HEK293 (cell line): ENCODE results near the gene RNF31.

Experiments
- HOXD13 ChIP-seq: sonication (generic); formaldehyde crosslinking; IDR thresholded peaks from 2 replicates; pipeline ENCODE4 v1.8.0; 2022; ENCODE audit warnings: missing genetic modification reagents, borderline replicate concordance
- ZBTB6 ChIP-seq: fragments of 450-650 bp; formaldehyde crosslinking; IDR thresholded peaks from 2 replicates; pipeline ENCODE4 v1.5.1; 2017; ENCODE audit warnings: missing biosample characterization, missing genetic modification characterization
- ZEB2 ChIP-seq: fragments of 450-650 bp; formaldehyde crosslinking; IDR thresholded peaks from 2 replicates; pipeline ENCODE4 v1.5.1; 2016; ENCODE audit warnings: missing biosample characterization, missing genetic modification characterization
- ZFP69B ChIP-seq: fragments of 450-650 bp; formaldehyde crosslinking; IDR thresholded peaks from 2 replicates; pipeline ENCODE4 v1.5.1; 2016; ENCODE audit warnings: missing biosample characterization, missing genetic modification characterization
- ZNF114 ChIP-seq: fragments of 450-650 bp; formaldehyde crosslinking; IDR thresholded peaks from 2 replicates; pipeline ENCODE4 v1.5.0; 2017; ENCODE audit warnings: missing biosample characterization, missing genetic modification characterization
- ZNF132 ChIP-seq: fragments of 450-650 bp; formaldehyde crosslinking; IDR thresholded peaks from 2 replicates; pipeline ENCODE4 v1.5.1; 2017; ENCODE audit warnings: missing biosample characterization, missing genetic modification characterization, borderline replicate concordance
- ZNF138 ChIP-seq: fragments of 450-650 bp; formaldehyde crosslinking; IDR thresholded peaks from 2 replicates; pipeline ENCODE4 v1.5.1; 2016; ENCODE audit warnings: missing biosample characterization, missing genetic modification characterization, borderline replicate concordance
- ZNF202 ChIP-seq: fragments of 450-650 bp; formaldehyde crosslinking; IDR thresholded peaks from 2 replicates; pipeline ENCODE4 v1.5.1; 2016; ENCODE audit warnings: missing biosample characterization, missing genetic modification characterization, borderline replicate concordance
- ZNF214 ChIP-seq: fragments of 450-650 bp; formaldehyde crosslinking; IDR thresholded peaks from 2 replicates; pipeline ENCODE4 v1.5.1; 2017; ENCODE audit warnings: missing biosample characterization, mild to moderate bottlenecking, missing genetic modification characterization, borderline replicate concordance
- ZNF26 ChIP-seq: fragments of 450-650 bp; formaldehyde crosslinking; IDR thresholded peaks from 2 replicates; pipeline ENCODE4 v1.5.1; 2016; ENCODE audit warnings: missing biosample characterization, missing genetic modification characterization
- ZNF292 ChIP-seq: fragments of 450-650 bp; formaldehyde crosslinking; IDR thresholded peaks from 2 replicates; pipeline ENCODE4 v1.5.1; 2016; ENCODE audit warnings: low read depth, missing biosample characterization, missing genetic modification characterization, borderline replicate concordance
- ZNF341 ChIP-seq: fragments of 450-650 bp; formaldehyde crosslinking; IDR thresholded peaks from 2 replicates; pipeline ENCODE4; 2016; ENCODE audit warnings: low read depth, missing biosample characterization, missing genetic modification characterization
- ZNF423 ChIP-seq: fragments of 450-650 bp; formaldehyde crosslinking; IDR thresholded peaks from 2 replicates; pipeline ENCODE4 v1.5.1; 2016; ENCODE audit warnings: missing biosample characterization, missing genetic modification characterization
- ZNF600 ChIP-seq: fragments of 450-650 bp; formaldehyde crosslinking; IDR thresholded peaks from 2 replicates; pipeline ENCODE4 v1.5.1; 2016; ENCODE audit warnings: missing biosample characterization, missing genetic modification characterization
- ZNF670 ChIP-seq: fragments of 450-650 bp; formaldehyde crosslinking; IDR thresholded peaks from 2 replicates; pipeline ENCODE4 v1.5.1; 2016; ENCODE audit warnings: missing biosample characterization, missing genetic modification characterization, low read depth
- ZNF785 ChIP-seq: fragments of 450-650 bp; formaldehyde crosslinking; IDR thresholded peaks from 2 replicates; pipeline ENCODE4 v1.5.1; 2016; ENCODE audit warnings: missing biosample characterization, missing genetic modification characterization
- ZSCAN5A ChIP-seq: fragments of 450-650 bp; formaldehyde crosslinking; IDR thresholded peaks from 2 replicates; pipeline ENCODE4 v1.5.1; 2016; ENCODE audit warnings: missing biosample characterization, missing genetic modification characterization
- TF ChIP-seq, protein P1 (sequence below): fragments of 450-650 bp; formaldehyde crosslinking; IDR thresholded peaks from 2 replicates; pipeline ENCODE4 v1.5.1; 2017; ENCODE audit warnings: missing biosample characterization, missing genetic modification characterization
- TF ChIP-seq, protein P2 (sequence below): fragments of 450-650 bp; formaldehyde crosslinking; IDR thresholded peaks from 2 replicates; pipeline ENCODE4 v1.5.1; 2017; ENCODE audit warnings: missing biosample characterization, missing genetic modification characterization
- TF ChIP-seq, protein P3 (sequence below): fragments of 450-650 bp; formaldehyde crosslinking; IDR thresholded peaks from 2 replicates; pipeline ENCODE4 v1.5.1; 2017; ENCODE audit warnings: missing biosample characterization, missing genetic modification characterization
- TF ChIP-seq, protein P4 (sequence below): fragments of 450-650 bp; formaldehyde crosslinking; IDR thresholded peaks from 2 replicates; pipeline ENCODE4 v1.5.1; 2016; ENCODE audit warnings: missing biosample characterization, missing genetic modification characterization, low read depth
- TF ChIP-seq, protein P5 (sequence below): fragments of 450-650 bp; formaldehyde crosslinking; IDR thresholded peaks from 2 replicates; pipeline ENCODE4 v1.5.1; 2016; ENCODE audit warnings: missing biosample characterization, missing genetic modification characterization

RNF31 gene

GRCh38 chr14:24146978-24147760 is at the start of gene RNF31 (continued):
- no peak for TF ChIP-seq ZEB2
- no peak for TF ChIP-seq ZNF114 (tag by site-specific recombination)
- TF ChIP-seq, protein P1, sequence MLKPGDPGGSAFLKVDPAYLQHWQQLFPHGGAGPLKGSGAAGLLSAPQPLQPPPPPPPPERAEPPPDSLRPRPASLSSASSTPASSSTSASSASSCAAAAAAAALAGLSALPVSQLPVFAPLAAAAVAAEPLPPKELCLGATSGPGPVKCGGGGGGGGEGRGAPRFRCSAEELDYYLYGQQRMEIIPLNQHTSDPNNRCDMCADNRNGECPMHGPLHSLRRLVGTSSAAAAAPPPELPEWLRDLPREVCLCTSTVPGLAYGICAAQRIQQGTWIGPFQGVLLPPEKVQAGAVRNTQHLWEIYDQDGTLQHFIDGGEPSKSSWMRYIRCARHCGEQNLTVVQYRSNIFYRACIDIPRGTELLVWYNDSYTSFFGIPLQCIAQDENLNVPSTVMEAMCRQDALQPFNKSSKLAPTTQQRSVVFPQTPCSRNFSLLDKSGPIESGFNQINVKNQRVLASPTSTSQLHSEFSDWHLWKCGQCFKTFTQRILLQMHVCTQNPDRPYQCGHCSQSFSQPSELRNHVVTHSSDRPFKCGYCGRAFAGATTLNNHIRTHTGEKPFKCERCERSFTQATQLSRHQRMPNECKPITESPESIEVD (tag by site-specific recombination), result no peak
- TF ChIP-seq ZNF26 (tag by site-specific recombination), result no peak
- TF ChIP-seq ZNF214 (tag by site-specific recombination), result no peak
- no peak for TF ChIP-seq ZNF202 (tag by site-specific recombination)
- no peak for TF ChIP-seq ZNF600 (tag by site-specific recombination)
- no peak for TF ChIP-seq ZNF785 (tag by site-specific recombination)
- TF ChIP-seq ZNF670, result no peak
- TF ChIP-seq, protein P2, sequence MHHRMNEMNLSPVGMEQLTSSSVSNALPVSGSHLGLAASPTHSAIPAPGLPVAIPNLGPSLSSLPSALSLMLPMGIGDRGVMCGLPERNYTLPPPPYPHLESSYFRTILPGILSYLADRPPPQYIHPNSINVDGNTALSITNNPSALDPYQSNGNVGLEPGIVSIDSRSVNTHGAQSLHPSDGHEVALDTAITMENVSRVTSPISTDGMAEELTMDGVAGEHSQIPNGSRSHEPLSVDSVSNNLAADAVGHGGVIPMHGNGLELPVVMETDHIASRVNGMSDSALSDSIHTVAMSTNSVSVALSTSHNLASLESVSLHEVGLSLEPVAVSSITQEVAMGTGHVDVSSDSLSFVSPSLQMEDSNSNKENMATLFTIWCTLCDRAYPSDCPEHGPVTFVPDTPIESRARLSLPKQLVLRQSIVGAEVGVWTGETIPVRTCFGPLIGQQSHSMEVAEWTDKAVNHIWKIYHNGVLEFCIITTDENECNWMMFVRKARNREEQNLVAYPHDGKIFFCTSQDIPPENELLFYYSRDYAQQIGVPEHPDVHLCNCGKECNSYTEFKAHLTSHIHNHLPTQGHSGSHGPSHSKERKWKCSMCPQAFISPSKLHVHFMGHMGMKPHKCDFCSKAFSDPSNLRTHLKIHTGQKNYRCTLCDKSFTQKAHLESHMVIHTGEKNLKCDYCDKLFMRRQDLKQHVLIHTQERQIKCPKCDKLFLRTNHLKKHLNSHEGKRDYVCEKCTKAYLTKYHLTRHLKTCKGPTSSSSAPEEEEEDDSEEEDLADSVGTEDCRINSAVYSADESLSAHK (tag by site-specific recombination), result no peak
- TF ChIP-seq ZFP69B, result peak; percentile 10; the same call in 1 of the 2 replicates
- TF ChIP-seq, protein P3, sequence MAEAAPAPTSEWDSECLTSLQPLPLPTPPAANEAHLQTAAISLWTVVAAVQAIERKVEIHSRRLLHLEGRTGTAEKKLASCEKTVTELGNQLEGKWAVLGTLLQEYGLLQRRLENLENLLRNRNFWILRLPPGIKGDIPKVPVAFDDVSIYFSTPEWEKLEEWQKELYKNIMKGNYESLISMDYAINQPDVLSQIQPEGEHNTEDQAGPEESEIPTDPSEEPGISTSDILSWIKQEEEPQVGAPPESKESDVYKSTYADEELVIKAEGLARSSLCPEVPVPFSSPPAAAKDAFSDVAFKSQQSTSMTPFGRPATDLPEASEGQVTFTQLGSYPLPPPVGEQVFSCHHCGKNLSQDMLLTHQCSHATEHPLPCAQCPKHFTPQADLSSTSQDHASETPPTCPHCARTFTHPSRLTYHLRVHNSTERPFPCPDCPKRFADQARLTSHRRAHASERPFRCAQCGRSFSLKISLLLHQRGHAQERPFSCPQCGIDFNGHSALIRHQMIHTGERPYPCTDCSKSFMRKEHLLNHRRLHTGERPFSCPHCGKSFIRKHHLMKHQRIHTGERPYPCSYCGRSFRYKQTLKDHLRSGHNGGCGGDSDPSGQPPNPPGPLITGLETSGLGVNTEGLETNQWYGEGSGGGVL (tag by site-specific recombination), result no peak
- no peak for TF ChIP-seq ZNF423 (tag by site-specific recombination)
- TF ChIP-seq, protein P4, sequence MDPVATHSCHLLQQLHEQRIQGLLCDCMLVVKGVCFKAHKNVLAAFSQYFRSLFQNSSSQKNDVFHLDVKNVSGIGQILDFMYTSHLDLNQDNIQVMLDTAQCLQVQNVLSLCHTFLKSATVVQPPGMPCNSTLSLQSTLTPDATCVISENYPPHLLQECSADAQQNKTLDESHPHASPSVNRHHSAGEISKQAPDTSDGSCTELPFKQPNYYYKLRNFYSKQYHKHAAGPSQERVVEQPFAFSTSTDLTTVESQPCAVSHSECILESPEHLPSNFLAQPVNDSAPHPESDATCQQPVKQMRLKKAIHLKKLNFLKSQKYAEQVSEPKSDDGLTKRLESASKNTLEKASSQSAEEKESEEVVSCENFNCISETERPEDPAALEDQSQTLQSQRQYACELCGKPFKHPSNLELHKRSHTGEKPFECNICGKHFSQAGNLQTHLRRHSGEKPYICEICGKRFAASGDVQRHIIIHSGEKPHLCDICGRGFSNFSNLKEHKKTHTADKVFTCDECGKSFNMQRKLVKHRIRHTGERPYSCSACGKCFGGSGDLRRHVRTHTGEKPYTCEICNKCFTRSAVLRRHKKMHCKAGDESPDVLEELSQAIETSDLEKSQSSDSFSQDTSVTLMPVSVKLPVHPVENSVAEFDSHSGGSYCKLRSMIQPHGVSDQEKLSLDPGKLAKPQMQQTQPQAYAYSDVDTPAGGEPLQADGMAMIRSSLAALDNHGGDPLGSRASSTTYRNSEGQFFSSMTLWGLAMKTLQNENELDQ (tag by site-specific recombination), result no peak
- no peak for TF ChIP-seq ZBTB6 (tag by site-specific recombination)
- no peak for TF ChIP-seq ZNF138
- 0 out of 2 replicates have a peak, but pooled peaks have one; percentile 36 for TF ChIP-seq ZSCAN5A
- no peak for TF ChIP-seq ZNF292 (tag by site-specific recombination)
- TF ChIP-seq HOXD13 (CRISPR knock-in tag), result no peak
- peak; percentile 86 for TF ChIP-seq ZNF341
- no peak for TF ChIP-seq ZNF132
- TF ChIP-seq, protein P5, sequence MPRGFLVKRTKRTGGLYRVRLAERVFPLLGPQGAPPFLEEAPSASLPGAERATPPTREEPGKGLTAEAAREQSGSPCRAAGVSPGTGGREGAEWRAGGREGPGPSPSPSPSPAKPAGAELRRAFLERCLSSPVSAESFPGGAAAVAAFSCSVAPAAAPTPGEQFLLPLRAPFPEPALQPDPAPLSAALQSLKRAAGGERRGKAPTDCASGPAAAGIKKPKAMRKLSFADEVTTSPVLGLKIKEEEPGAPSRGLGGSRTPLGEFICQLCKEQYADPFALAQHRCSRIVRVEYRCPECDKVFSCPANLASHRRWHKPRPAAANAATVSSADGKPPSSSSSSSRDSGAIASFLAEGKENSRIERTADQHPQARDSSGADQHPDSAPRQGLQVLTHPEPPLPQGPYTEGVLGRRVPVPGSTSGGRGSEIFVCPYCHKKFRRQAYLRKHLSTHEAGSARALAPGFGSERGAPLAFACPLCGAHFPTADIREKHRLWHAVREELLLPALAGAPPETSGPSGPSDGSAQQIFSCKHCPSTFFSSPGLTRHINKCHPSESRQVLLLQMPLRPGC (tag by site-specific recombination), result no peak; the same call in 1 of the 2 replicates
